Caco-2 (cell line): ENCODE results near the gene GFPT1. TPM values are rescaled to one million over a fixed set of nuclear protein-coding genes. Genes with fewer than 3 reads are reported as not detected.

ENCODE experiments used
- BruUV-seq: library from RNA; stranded (reverse); fragments of 400-500 nt; replicated peaks from 2 replicates; lab custom pipeline; 2021; lab: Mats Ljungman, UMichigan
- CTCF ChIA-PET: fragments of 300-600 bp; sonication (Branson Sonifier 250); formaldehyde crosslinking; loops from one replicate; lab custom pipeline; 2022; ENCODE audit warnings: antibody characterized with exemption; lab: Charles Lee
- POLR2A ChIA-PET: fragments of 300-600 bp; sonication (Branson Sonifier 250); formaldehyde crosslinking; loops from one replicate; lab custom pipeline; 2022; ENCODE audit warnings: antibody characterized with exemption; lab: Charles Lee
- DNase-seq, 2 experiments: peaks; one replicate each; pipeline versions ENCODE4 v3.0.0 to v3.0.0-alpha.2; 2020 to 2022
- H3K27me3 ChIP-seq: replicated peaks from 2 replicates; pipeline ENCODE4 v1.6.0; 2011; ENCODE audit warnings: low read length; ENCODE audit not compliant: control insufficient read depth, insufficient read depth
- H3K36me3 ChIP-seq: 2 replicates; pipeline ENCODE4 v1.5.1; 2011; ENCODE audit warnings: low read length; ENCODE audit not compliant: control insufficient read depth, insufficient read depth
- H3K4me1 ChIP-seq: fragments of 250-450 bp; sonication (Bioruptor Pico); 2 replicates; pipeline ENCODE4 v1.5.1; 2020; ENCODE audit warnings: mild to moderate bottlenecking
- H3K4me3 ChIP-seq: 2 replicates; pipeline ENCODE4 v1.5.1; 2011; ENCODE audit warnings: low read depth, mild to moderate bottlenecking, control low read depth, low read length
- H3K9me3 ChIP-seq: fragments of 250-450 bp; sonication (Bioruptor Pico); 2 replicates; pipeline ENCODE4 v1.5.1; 2020; ENCODE audit warnings: mild to moderate bottlenecking, moderate library complexity
- H3K27ac Mint-ChIP-seq: one replicate; pipeline ENCODE4 v1.8.0; 2022; ENCODE audit warnings: mixed read lengths; ENCODE audit not compliant: unreplicated experiment
- H3K27me3 Mint-ChIP-seq: one replicate; pipeline ENCODE4 v1.8.0; 2022; ENCODE audit warnings: mixed read lengths; ENCODE audit not compliant: insufficient read depth, unreplicated experiment
- H3K36me3 Mint-ChIP-seq: one replicate; pipeline ENCODE4 v1.8.0; 2022; ENCODE audit warnings: mild to moderate bottlenecking, mixed read lengths; ENCODE audit not compliant: insufficient read depth, unreplicated experiment
- H3K4me1 Mint-ChIP-seq: one replicate; pipeline ENCODE4 v1.8.0; 2022; ENCODE audit warnings: low read depth, mixed read lengths; ENCODE audit not compliant: unreplicated experiment
- H3K4me3 Mint-ChIP-seq: one replicate; pipeline ENCODE4 v1.8.0; 2022; ENCODE audit warnings: mild to moderate bottlenecking, moderate library complexity, mixed read lengths; ENCODE audit not compliant: unreplicated experiment
- H3K9me3 Mint-ChIP-seq: one replicate; pipeline ENCODE4 v1.8.0; 2022; ENCODE audit warnings: mixed read lengths; ENCODE audit not compliant: unreplicated experiment
- CTCF ChIP-seq, 2 experiments: fragments of 200-600 bp in 1 of 2; IDR thresholded peaks; 1 replicate in 1 of 2; 2 replicates in 1 of 2; pipeline versions ENCODE4 v1.5.1 to v1.8.0; 2011 to 2022; ENCODE audit warnings: antibody characterized with exemption in 1 of 2, control low read depth in 1 of 2, inconsistent platforms in 1 of 2, low read depth in 1 of 2, low read length in 1 of 2, mild to moderate bottlenecking in 1 of 2, moderate library complexity in 1 of 2; ENCODE audit not compliant: insufficient read depth in 1 of 2, severe bottlenecking in 1 of 2, unreplicated experiment in 1 of 2
- intact Hi-C: fragments of 100-400 bp; cut with micrococcal nuclease; formaldehyde crosslinking; loops from one replicate; pipeline ENCODE4 v1.10.0; 2022; ENCODE audit not compliant: unreplicated experiment
- total RNA-seq: library from RNA; stranded (reverse); gene quantifications from 2 replicates; pipeline ENCODE4 v1.2.3, GENCODE V29; 2022

Gene GFPT1
- total RNA-seq, 1 experiment from 2014 or later = 129 TPM

GRCh38 chr2:69395866-69396265 lies 8.8 kb upstream of the GFPT1 start:
- peaks cover 36% of the 10 kb centered on the region for H3K36me3 Mint-ChIP-seq
- H3K9me3 Mint-ChIP-seq = no peaks in the 10 kb centered on the region
- no peak for TF ChIP-seq CTCF (IDR thresholded peaks at IDR 0.05; ENCODE audit: insufficient read depth in 1 of 2, low read depth in 1 of 2, low read length in 1 of 2, severe bottlenecking in 1 of 2, unreplicated experiment in 1 of 2)
- no peak for DNase-seq
- H3K27me3 ChIP-seq = no peaks in the 10 kb centered on the region
- no peaks in the 10 kb centered on the region for H3K36me3 ChIP-seq
- intact Hi-C loops = no loop called here
- no peak overlapping the region for H3K4me3 Mint-ChIP-seq
- H3K27ac Mint-ChIP-seq = no peak overlapping the region
- POLR2A ChIA-PET = no interaction called here
- no peak overlapping the region for H3K4me3 ChIP-seq
- no TSS peak for BruUV-seq
- no peaks in the 10 kb centered on the region for H3K4me1 Mint-ChIP-seq
- no peaks in the 10 kb centered on the region for H3K27me3 Mint-ChIP-seq
- no peaks in the 10 kb centered on the region for H3K9me3 ChIP-seq
- peaks cover 11% of the 10 kb centered on the region for H3K4me1 ChIP-seq
- CTCF ChIA-PET = no interaction called here

GRCh38 chr2:69393963-69394362 lies 6.9 kb upstream of the GFPT1 start:
- Histone ChIP-seq H3K4me3 (no peak overlapping the region), H3K4me1 (peaks cover 11% of the 10 kb centered on the region), H3K36me3 (no peaks in the 10 kb centered on the region), H3K9me3 (no peaks in the 10 kb centered on the region), H3K27me3 (no peaks in the 10 kb centered on the region)
- no peak for TF ChIP-seq CTCF (IDR thresholded peaks at IDR 0.05; ENCODE audit: insufficient read depth in 1 of 2, low read depth in 1 of 2, low read length in 1 of 2, severe bottlenecking in 1 of 2, unreplicated experiment in 1 of 2)
- BruUV-seq = no TSS peak
- Mint-ChIP-seq H3K9me3 (no peaks in the 10 kb centered on the region), H3K27me3 (no peaks in the 10 kb centered on the region), H3K4me1 (no peaks in the 10 kb centered on the region), H3K36me3 (peaks cover 17% of the 10 kb centered on the region), H3K4me3 (no peak overlapping the region), H3K27ac (no peak overlapping the region)
- no peak for DNase-seq
- intact Hi-C loops = no loop called here
- ChIA-PET POLR2A (no interaction called here), CTCF (no interaction called here)

- Mint-ChIP-seq H3K4me1 (no peaks in the 10 kb centered on the region), H3K27ac (no peak overlapping the region), H3K36me3 (peaks cover 17% of the 10 kb centered on the region), H3K27me3 (no peaks in the 10 kb centered on the region), H3K4me3 (no peak overlapping the region), H3K9me3 (no peaks in the 10 kb centered on the region)
- no TSS peak for BruUV-seq
- intact Hi-C loops = no loop called here
- no peak for TF ChIP-seq CTCF (IDR thresholded peaks at IDR 0.05; ENCODE audit: insufficient read depth in 1 of 2, low read depth in 1 of 2, low read length in 1 of 2, severe bottlenecking in 1 of 2, unreplicated experiment in 1 of 2)
- Histone ChIP-seq H3K4me1 (peaks cover 9% of the 10 kb centered on the region), H3K36me3 (no peaks in the 10 kb centered on the region), H3K27me3 (no peaks in the 10 kb centered on the region), H3K9me3 (no peaks in the 10 kb centered on the region), H3K4me3 (no peak overlapping the region)
- POLR2A ChIA-PET = interaction anchor here (1.0 kb wide), 1 partner anchor 47 kb away, joined by 5 read pairs; the partner anchor contains the start of gene NFU1
- no peak for DNase-seq
- CTCF ChIA-PET = no interaction called here
Measured at GRCh38 chr2:69390471-69390870, 3.4 kb upstream of the GFPT1 start.
